Fibroblast of lung (primary cell): ENCODE results near the gene MRPL53. TPM values are rescaled to one million over a fixed set of nuclear protein-coding genes. Genes with fewer than 3 reads are reported as not detected.
A peak's percentile ranks its signal among the peaks of the same experiment; 100 is the strongest.

Source experiments
- DNase-seq, 2 donors: peaks; one replicate each; pipeline versions ENCODE4 v3.0.0 to v3.0.0-alpha.2; 2010; ENCODE audit warnings: low read depth in 2 of 2
- H2AFZ ChIP-seq: 2 replicates; pipeline ENCODE4 v1.5.1; 2012; ENCODE audit warnings: low read length, control low read depth, inconsistent platforms
- H3K27ac ChIP-seq: 2 replicates; pipeline ENCODE4 v1.5.1; 2011; ENCODE audit warnings: low read length, control low read depth; ENCODE audit not compliant: insufficient read depth
- H3K27me3 ChIP-seq: 2 replicates; pipeline ENCODE4 v1.5.1; 2011; ENCODE audit warnings: mild to moderate bottlenecking, low read length; ENCODE audit not compliant: control insufficient read depth, insufficient read depth
- H3K36me3 ChIP-seq: 2 replicates; pipeline ENCODE4 v1.5.1; 2011; ENCODE audit warnings: low read length; ENCODE audit not compliant: control insufficient read depth, insufficient read depth
- H3K4me1 ChIP-seq: 2 replicates; pipeline ENCODE4 v1.5.1; 2011; ENCODE audit warnings: low read length; ENCODE audit not compliant: control insufficient read depth, insufficient read depth; ENCODE audit errors: extremely low read depth
- H3K4me2 ChIP-seq: 2 replicates; pipeline ENCODE4 v1.5.1; 2011; ENCODE audit warnings: low read length, control low read depth; ENCODE audit not compliant: insufficient read depth; ENCODE audit errors: extremely low read depth
- H3K4me3 ChIP-seq, 4 experiments: fragments of 200-600 bp in 1 of 4; sonication (generic) in 1 of 4; replicated peaks in 1 of 4; 2 replicates each; pipeline ENCODE4 v1.5.1; 2011 to 2016; ENCODE audit warnings: low read length in 4 of 4, low read depth in 3 of 4, mild to moderate bottlenecking in 3 of 4, control low read depth in 2 of 4, inconsistent platforms in 1 of 4, mixed read lengths in 1 of 4; ENCODE audit not compliant: insufficient read depth in 1 of 4; ENCODE audit errors: control extremely low read depth in 1 of 4
- H3K79me2 ChIP-seq: 2 replicates; pipeline ENCODE4 v1.5.1; 2012; ENCODE audit warnings: mild to moderate bottlenecking, low read length, inconsistent platforms; ENCODE audit not compliant: control insufficient read depth, insufficient read depth
- H3K9ac ChIP-seq: 2 replicates; pipeline ENCODE4 v1.5.1; 2011; ENCODE audit warnings: mild to moderate bottlenecking, low read length, control low read depth; ENCODE audit not compliant: insufficient read depth
- H3K9me3 ChIP-seq: 2 replicates; pipeline ENCODE4 v1.5.1; 2012; ENCODE audit warnings: low read depth, low read length; ENCODE audit not compliant: control insufficient read depth, insufficient read depth
- H4K20me1 ChIP-seq: 2 replicates; pipeline ENCODE4 v1.5.1; 2011; ENCODE audit warnings: low read length; ENCODE audit not compliant: control insufficient read depth, insufficient read depth; ENCODE audit errors: extremely low read depth
- CTCF ChIP-seq, 2 donors: IDR thresholded peaks in 1 of 2; conservative IDR thresholded peaks in 1 of 2; 1 replicate in 1 of 2; 2 replicates in 1 of 2; pipeline ENCODE4 v1.5.1; 2011 to 2012; ENCODE audit warnings: low read length in 2 of 2, control low read depth in 1 of 2, inconsistent platforms in 1 of 2, low read depth in 1 of 2, mild to moderate bottlenecking in 1 of 2
- EZH2 ChIP-seq: IDR thresholded peaks from 2 replicates; pipeline ENCODE4 v1.5.1; 2012; ENCODE audit warnings: low read length, control low read depth, mild to moderate bottlenecking; ENCODE audit errors: missing control alignments
- polyA plus RNA-seq, 2 donors: library from polyadenylated mRNA; depleted of rRNA in 1 of 2; stranded (reverse) in 1 of 2; unstranded in 1 of 2; fragments of >200 nt; gene quantifications; 2 replicates each; pipeline ENCODE4 v1.2.1, GENCODE V29; 2011 to 2012; ENCODE audit warnings: missing spikeins in 1 of 2
- total RNA-seq: library from RNA; depleted of rRNA; stranded (reverse); fragments of >200 nt; gene quantifications from 2 replicates; pipeline ENCODE4 v1.2.1, GENCODE V29; 2014

The MRPL53 gene
- total and polyA plus RNA-seq, 2 donors (not counting 1 experiment from before 2014, with no cell fraction given), result 30.1 to 45.4 TPM

GRCh38 chr2:74454654-74455511 lies 17.6 kb downstream of the MRPL53 start, which contains the start of gene INO80B:
Gene INO80B (plus strand): TSS chr2:74455087. CDS start chr2:74455117, 30 bp downstream.
- peak within 1 kb of the TSS; percentile 98 for H3K4me2 ChIP-seq
- H3K27ac ChIP-seq, result peak within 1 kb of the TSS; percentile 52
- peaks cover 19% of the 10 kb centered on the region for H3K4me1 ChIP-seq
- no peaks in the 10 kb centered on the region for H3K27me3 ChIP-seq
- peak within 1 kb of the TSS; percentile 76 to 89 (median 87) for H3K4me3 ChIP-seq
- H3K36me3 ChIP-seq, result no peaks in the 10 kb centered on the region
- peaks cover 4% of the 10 kb centered on the region for H3K79me2 ChIP-seq
- no peaks in the 10 kb centered on the region for H4K20me1 ChIP-seq
- no peaks in the 10 kb centered on the region for H3K9me3 ChIP-seq
- DNase-seq, result peak; percentile 97 to 99
- no peak for TF ChIP-seq CTCF (conservative IDR thresholded peaks at IDR 0.05 in 1 of 2, IDR thresholded peaks at IDR 0.05 in 1 of 2; ENCODE audit: low read depth in 1 of 2, low read length in 2 of 2)
- TF ChIP-seq EZH2, result no peak
- peak within 1 kb of the TSS; percentile 32 for H3K9ac ChIP-seq
- H2AFZ ChIP-seq, result peak within 1 kb of the TSS; percentile 80

- Histone ChIP-seq H3K27me3 (no peaks in the 10 kb centered on the region), H3K36me3 (no peaks in the 10 kb centered on the region), H4K20me1 (no peaks in the 10 kb centered on the region), H2AFZ (no peak overlapping the region), H3K9ac (no peak overlapping the region), H3K4me2 (no peak overlapping the region), H3K4me3 (no peak overlapping the region), H3K4me1 (peaks cover 5% of the 10 kb centered on the region), H3K9me3 (no peaks in the 10 kb centered on the region), H3K79me2 (peaks cover 2% of the 10 kb centered on the region), H3K27ac (no peak overlapping the region)
- TF ChIP-seq CTCF (conservative IDR thresholded peaks at IDR 0.05 in 1 of 2, IDR thresholded peaks at IDR 0.05 in 1 of 2; ENCODE audit: low read depth in 1 of 2, low read length in 2 of 2) (no peak), EZH2 (no peak)
- no peak for DNase-seq
Observed at GRCh38 chr2:74450570-74451190, 21.8 kb downstream of the MRPL53 start.

- H3K9me3 ChIP-seq, result no peaks in the 10 kb centered on the region
- H3K4me2 ChIP-seq, result no peak overlapping the region
- DNase-seq, result no peak
- no peaks in the 10 kb centered on the region for H3K27me3 ChIP-seq
- no peak overlapping the region for H2AFZ ChIP-seq
- no peak overlapping the region for H3K27ac ChIP-seq
- TF ChIP-seq CTCF (conservative IDR thresholded peaks at IDR 0.05 in 1 of 2, IDR thresholded peaks at IDR 0.05 in 1 of 2; ENCODE audit: low read depth in 1 of 2, low read length in 2 of 2) (no peak), EZH2 (no peak)
- no peaks in the 10 kb centered on the region for H3K36me3 ChIP-seq
- H4K20me1 ChIP-seq, result no peaks in the 10 kb centered on the region
- no peak overlapping the region for H3K4me3 ChIP-seq
- no peak overlapping the region for H3K9ac ChIP-seq
- H3K79me2 ChIP-seq, result no peaks in the 10 kb centered on the region
- H3K4me1 ChIP-seq, result no peaks in the 10 kb centered on the region
Observed at GRCh38 chr2:74448771-74449170, 23.7 kb downstream of the MRPL53 start.
